ENCODE measurements around the gene CREBZF.
"Not testable (repeated sequence)": the region's sequence is repeated elsewhere in the genome, so short reads cannot be mapped to it uniquely, and the experiment has no call there.

Gene CREBZF

GRCh38 chr11:85626496-85626895 lies 38.4 kb downstream of the CREBZF start:
- no peak for DNase-seq

DNA sequence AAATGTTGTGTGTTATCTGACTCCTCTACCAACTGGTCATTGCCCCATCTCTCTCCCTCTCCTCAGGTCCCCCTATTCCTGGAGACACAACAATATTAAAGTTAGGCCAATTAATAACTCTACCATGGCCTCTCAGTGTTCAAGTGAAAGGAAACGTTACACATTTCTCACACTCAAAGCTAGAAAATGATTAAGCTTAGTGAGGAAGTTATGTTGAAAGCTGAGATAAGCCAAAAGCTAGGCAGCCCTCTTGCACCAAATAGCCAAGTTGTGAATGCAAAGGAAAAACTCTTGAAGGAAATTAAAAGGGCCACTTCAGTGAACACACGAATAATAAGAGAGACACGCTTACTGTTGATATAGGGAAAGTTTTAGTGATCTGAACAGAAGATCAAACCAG lies 44.7 kb downstream of the CREBZF start:
- DNase-seq: no peak

DNA sequence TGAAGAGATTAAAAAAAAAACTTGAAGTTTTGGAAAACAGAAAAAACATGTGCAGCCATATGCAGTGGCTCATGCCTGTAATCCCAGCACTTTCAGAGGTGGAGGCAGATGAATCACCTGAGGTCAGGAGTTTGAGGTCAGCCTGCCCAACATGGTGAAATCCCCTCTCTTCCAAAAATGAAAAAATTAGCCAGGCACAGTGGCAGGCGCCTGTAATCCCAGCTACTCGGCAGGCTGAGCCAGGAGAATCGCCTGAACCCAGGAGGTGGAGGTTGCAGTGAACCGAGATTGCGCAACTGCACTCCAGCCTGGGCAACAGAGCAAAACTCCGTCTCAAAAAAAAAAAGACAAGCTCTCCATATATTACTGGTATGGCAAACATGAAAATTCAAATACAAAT lies 45.4 kb downstream of the CREBZF start:
- DNase-seq: no peak

DNA sequence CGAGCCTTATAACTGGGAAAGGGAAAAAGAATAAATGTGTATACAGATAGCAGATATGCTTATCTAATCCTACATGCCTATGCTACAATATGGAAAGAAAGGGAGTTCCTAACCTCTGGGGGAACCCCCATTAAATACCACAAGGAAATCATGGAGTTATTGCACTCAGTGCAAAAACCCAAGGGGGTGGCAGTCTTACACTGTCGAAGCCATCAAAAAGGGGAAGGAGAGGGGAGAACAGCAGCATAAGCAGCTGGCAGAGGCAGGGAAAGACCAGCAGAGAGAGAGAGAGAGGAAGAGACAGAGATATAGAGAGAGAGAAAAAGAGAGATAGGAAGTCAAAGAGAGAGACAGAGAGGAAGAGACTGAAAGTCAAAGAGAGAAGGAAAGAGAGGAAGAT lies 53.3 kb downstream of the CREBZF start:
- DNase-seq: not testable (repeated sequence)

Measured in NCI-H446 (cell line).